Liver (tissue), 3 donors: Measurements from ENCODE around the gene CASZ1.

Experiments
- TAF1 ChIP-seq: conservative IDR thresholded peaks from 2 replicates; pipeline ENCODE4 v1.6.1; 2016; ENCODE audit warnings: antibody characterized with exemption, mild to moderate bottlenecking
- TF ChIP-seq, protein P1 (sequence below): fragments of 150-350 bp; IDR thresholded peaks from 2 replicates; pipeline ENCODE4 v1.5.1; 2017; ENCODE audit warnings: improper control_type of control experiment, low read depth, low read length; ENCODE audit not compliant: missing input control
- TF ChIP-seq, protein P2 (sequence below): IDR thresholded peaks from 2 replicates; pipeline ENCODE4 v1.6.1; 2016; ENCODE audit warnings: antibody characterized with exemption
- donor health status: healthy.
- donor health status: healthy.

DNA sequence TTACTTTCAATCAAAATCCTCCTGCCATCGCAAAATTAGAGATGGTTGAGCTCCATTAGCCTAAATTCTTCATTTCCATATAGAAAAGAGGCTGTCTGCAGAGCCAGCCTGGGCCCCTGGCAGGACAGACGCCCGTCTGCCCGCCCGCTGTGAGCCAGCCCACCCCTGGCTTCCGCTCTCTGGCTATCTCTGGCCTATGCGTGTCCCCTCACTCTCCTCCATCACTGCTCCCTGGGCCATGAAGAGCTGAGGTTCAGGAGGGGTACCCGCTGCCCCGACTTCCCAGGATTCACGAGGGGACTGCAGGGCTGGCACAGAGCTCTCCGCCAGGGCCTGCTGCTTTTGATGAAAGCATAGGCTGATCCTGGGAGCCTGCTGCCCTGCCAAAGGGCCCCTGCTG is 117.6 kb downstream of the CASZ1 start:
- TF ChIP-seq, protein P1, sequence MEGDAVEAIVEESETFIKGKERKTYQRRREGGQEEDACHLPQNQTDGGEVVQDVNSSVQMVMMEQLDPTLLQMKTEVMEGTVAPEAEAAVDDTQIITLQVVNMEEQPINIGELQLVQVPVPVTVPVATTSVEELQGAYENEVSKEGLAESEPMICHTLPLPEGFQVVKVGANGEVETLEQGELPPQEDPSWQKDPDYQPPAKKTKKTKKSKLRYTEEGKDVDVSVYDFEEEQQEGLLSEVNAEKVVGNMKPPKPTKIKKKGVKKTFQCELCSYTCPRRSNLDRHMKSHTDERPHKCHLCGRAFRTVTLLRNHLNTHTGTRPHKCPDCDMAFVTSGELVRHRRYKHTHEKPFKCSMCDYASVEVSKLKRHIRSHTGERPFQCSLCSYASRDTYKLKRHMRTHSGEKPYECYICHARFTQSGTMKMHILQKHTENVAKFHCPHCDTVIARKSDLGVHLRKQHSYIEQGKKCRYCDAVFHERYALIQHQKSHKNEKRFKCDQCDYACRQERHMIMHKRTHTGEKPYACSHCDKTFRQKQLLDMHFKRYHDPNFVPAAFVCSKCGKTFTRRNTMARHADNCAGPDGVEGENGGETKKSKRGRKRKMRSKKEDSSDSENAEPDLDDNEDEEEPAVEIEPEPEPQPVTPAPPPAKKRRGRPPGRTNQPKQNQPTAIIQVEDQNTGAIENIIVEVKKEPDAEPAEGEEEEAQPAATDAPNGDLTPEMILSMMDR: no peak
- TF ChIP-seq, protein P2, sequence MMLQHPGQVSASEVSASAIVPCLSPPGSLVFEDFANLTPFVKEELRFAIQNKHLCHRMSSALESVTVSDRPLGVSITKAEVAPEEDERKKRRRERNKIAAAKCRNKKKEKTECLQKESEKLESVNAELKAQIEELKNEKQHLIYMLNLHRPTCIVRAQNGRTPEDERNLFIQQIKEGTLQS: no peak
- TF ChIP-seq TAF1: no peak
